Measurements from ENCODE around the gene KLHL26.
A peak's percentile ranks its signal among the peaks of the same experiment; 100 is the strongest.
"Not testable (repeated sequence)": the region's sequence is repeated elsewhere in the genome, so short reads cannot be mapped to it uniquely, and the experiment has no call there.

Gene KLHL26

DNA sequence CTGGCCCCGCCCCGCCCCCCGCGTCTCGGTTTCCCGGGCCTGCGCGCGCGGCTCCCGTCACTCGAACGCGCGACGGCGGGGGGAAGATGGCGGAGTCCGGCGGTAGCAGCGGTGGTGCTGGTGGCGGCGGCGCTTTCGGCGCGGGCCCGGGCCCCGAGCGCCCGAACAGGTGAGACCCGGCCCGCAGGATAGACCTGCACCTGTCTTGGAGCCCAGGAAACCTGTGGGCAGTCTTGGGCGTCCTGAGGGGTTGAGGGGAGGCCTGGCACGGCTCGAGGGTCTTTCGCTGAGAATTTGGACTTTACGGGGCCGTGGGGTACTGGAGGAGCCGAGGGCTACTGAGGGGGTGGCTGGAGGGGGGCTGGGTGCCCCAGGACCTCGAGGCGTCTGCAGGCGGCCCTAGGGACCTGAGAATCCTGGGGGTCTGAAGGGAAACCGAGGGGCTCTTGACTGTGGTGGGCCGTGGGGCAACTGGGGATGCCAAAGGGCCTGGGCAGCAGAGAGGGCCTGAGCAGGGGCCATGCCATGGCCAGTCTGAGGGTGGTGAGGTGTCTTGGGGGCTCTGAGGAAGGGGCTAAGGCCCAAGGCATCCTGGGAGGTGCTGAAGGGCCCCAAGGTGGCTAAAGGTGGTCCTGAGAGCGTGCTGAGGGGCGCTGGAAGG is at the start of gene KLHL26:
TSS of gene KLHL26 (plus strand) at position 60 of the 661 bp plus-strand sequence. CDS start at position 87, 27 bp downstream.
- DNase-seq (ENCODE audit: low read depth in 2 of 3, low spot score in 2 of 3), result no peak

DNA sequence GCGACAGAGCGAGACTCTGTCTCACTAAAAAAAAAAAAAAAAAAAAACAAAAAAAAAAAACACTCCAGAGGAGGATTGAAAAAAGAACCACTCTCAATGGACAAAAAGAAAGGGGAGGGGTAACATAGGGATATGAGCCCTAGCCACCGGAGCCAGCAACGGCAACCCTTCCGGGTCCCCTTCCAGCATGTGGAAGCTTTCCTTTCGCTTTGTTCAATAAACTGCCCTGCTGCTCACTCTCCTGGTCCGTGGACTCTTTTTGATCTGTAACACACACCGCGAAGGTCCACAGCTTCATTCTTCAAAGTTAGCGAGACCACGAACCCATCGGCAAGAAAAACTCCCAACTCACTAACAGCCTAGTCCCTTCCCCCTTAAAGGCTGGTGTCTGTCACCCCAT is 49.3 kb upstream of the KLHL26 start:
- DNase-seq (ENCODE audit: low read depth in 2 of 3, low spot score in 2 of 3), result no peak

- DNase-seq (ENCODE audit: low read depth in 2 of 3, low spot score in 2 of 3), result no peak
Measured at GRCh38 chr19:18587962-18588610, 48.7 kb upstream of the KLHL26 start.

- peak; percentile 74 to 78 (median 74) for DNase-seq (ENCODE audit: low read depth in 2 of 3, low spot score in 2 of 3)
Measured at GRCh38 chr19:18588611-18589379, 48.0 kb upstream of the KLHL26 start, which contains the start of gene REX1BD. Gene REX1BD (plus strand): TSS chr19:18588798. CDS start chr19:18588802, 4 bp downstream.

- DNase-seq (ENCODE audit: low read depth in 2 of 3, low spot score in 2 of 3), result peak in 1 of 3 experiments; percentile 48
Measured at GRCh38 chr19:18589380-18590272, 47.2 kb upstream of the KLHL26 start.

DNA sequence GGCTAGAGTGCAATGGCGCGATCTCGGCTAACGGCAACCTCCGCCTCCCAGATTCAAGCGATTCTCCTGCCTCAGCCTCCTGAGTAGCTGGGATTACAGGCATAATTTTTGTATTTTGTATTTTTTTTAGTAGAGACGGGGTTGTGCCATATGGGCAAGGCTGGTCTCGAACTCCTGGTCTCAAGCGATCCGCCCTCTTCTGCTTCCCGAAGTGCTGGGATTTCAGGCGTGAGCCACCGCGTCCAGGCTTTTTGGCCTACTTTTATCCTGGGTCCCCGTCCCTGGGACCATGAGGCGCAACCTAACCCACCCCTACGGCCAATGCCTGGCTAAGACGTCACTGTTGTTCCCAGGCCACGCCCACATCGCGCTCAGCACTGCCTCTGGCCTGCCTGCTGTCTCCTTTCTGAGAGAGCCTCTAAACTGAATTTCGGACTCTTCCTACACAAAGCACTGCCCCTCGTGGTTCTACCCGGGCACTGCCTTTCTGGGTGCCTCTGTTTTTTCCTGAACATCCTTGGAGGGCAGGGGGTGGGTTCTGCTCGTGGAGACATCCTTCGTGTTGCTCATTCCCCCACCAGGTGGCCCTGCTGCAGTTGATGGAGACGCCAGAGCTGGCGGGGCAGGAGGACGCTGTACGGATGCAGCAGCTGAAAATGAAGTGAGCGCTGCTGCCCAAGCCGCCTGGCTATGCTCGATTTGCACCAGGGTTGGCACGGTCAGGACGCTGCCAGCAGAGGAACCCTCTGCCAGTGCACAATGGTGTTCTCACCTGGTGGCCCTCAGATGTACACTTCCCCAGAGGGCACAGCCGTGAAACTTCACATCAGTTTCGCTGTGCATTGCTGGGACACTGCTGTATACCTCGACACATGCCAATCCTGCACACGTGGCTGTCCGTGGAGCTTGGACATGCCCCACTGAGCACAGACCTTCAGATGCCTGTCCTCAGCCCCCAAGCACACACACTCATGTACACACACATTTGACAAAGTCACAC is 46.3 kb upstream of the KLHL26 start:
- DNase-seq (ENCODE audit: low read depth in 2 of 3, low spot score in 2 of 3), result no peak

DNA sequence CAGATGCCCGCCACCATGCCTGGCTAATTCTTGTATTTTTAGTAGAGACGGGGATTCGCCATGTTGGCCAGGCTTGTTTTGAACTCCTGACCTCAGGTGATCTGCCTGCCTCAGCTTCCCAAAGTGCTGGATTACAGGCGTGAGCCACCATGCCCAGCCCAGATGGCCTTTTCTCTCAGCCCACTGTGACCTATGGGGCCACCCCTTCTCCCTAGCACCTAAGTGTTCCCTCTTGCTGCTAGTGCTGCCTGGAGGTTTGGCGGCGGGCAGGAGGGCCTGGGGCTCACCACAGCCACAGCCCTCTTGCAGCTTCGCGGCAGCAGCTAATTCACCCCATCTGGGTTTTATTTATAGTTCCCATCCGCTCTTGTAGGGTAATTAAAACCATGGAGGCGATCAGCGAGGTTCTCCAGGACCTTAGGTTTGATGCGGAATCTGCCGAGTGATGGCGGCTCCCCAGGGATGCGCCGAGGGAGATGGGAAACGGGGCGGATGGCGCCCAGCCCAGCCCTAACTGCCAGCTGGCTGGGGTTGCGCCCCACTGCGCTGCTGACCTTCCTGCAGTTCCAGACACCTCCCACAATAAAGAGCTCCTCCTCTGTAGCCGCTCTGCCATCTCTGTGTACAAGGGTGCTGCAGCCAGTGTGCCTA is 45.0 kb upstream of the KLHL26 start:
- DNase-seq (ENCODE audit: low read depth in 2 of 3, low spot score in 2 of 3), result no peak

GRCh38 chr19:18592732-18593131 is 44.1 kb upstream of the KLHL26 start:
- not testable (repeated sequence) for DNase-seq (ENCODE audit: low read depth in 2 of 3, low spot score in 2 of 3)

- no peak for DNase-seq (ENCODE audit: low read depth in 2 of 3, low spot score in 2 of 3)
Measured at GRCh38 chr19:18593367-18594095, 43.3 kb upstream of the KLHL26 start.

GRCh38 chr19:18594096-18594823 is 42.6 kb upstream of the KLHL26 start:
- DNase-seq (ENCODE audit: low read depth in 2 of 3, low spot score in 2 of 3), result peak; percentile 52 to 74 (median 55)

DNA sequence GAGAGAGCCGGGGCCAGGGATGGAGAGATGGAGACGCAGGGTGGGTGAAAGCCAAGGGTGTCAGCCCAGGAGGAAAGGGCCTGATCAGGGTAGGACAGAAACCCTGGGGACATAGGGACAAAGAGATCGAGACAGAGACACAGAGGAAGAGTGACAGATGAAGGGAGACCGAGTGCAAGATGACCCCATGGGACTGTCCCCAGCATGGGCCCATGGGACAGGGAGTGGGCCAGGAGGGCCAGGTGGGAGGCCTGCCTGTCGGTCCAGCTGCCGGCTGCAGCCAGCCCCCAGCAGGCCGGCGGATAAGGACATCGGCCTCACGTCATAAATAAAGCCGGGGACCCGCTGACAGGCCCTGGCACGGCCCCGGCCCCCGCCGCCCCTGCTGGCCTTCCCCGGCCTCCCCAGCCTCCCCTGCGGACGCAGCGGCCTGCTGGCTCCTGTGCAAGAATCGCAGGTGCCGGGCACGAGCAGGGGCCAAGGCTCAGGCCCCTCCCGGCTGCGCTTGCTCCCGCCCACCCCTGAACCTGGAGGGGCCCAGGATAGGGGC is 41.9 kb upstream of the KLHL26 start:
- no peak for DNase-seq (ENCODE audit: low read depth in 2 of 3, low spot score in 2 of 3)

DNA sequence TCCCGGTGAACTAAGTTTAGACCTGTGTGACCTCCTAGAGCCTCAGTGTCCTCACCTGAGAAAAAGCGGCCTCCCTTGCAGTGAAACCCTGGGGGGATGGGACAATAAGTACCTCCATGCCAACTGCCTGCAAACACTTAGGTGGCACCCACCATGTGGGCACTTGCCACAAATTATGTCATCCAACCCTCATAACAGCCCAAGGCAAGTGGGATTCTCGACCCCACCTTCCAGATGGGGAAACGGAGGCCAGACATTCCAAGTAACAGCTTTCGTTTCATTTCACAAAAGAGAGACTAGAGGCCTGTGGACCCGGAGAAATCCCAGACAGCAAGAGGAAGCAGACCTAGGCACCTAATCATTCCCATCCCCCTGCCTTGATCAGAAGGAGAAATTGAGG is 41.4 kb upstream of the KLHL26 start:
- no peak for DNase-seq (ENCODE audit: low read depth in 2 of 3, low spot score in 2 of 3)

DNA sequence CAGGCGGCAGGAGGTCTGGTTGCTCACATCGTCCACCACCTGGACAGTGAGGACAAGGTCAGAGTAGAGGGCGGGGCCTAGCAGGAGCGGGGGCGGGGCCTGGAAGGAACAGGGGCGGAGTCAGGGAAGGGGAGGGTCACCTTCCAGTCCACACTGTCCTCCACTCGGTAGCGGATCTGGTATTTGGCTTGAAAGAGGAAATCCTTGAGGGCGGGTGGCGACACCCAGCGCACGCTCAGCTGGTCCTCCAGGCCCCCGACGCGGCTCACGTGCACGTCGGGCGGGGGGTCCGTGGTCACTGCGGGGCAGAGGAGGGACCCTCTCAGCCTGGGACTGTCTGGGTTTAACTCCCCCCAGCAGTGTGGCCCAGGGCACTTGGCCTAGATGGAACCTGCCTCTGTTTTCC is 40.1 kb upstream of the KLHL26 start:
- no peak for DNase-seq (ENCODE audit: low read depth in 2 of 3, low spot score in 2 of 3)

GRCh38 chr19:18597809-18598660 is 38.8 kb upstream of the KLHL26 start:
- DNase-seq (ENCODE audit: low read depth in 2 of 3, low spot score in 2 of 3), result no peak

GRCh38 chr19:18599485-18599884 is 37.3 kb upstream of the KLHL26 start:
- DNase-seq (ENCODE audit: low read depth in 2 of 3, low spot score in 2 of 3), result no peak

GRCh38 chr19:18600692-18601397 is 36.0 kb upstream of the KLHL26 start:
- DNase-seq (ENCODE audit: low read depth in 2 of 3, low spot score in 2 of 3), result not testable (repeated sequence)
